ENCODE data around the gene NPAS3.

The NPAS3 gene

DNA sequence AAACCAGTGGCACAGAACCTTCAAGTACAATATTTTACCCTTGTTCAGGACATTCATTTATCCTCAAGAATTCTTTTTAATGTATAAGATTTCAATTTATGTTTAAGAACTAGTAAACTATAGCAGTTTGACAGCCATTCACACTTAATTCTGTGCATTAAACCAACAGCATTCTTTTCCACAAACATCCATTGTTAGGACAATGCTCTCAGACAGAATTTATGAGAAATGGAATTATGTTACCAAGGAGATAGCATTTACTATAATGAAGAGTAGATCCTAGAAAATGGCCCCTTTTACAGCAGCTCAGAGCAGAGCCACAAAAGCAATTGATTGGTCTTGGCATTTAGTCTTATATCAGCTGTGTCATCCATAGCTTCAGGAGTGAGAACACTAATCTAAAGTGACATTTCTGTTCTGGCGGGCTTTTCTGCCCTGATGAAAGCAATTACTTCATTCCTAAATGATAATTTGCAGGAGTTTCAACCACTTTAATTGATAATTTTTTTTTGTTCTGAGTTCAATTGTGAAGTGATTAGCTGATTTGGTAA lies 268.9 kb downstream of the NPAS3 start:
- Histone ChIP-seq H3K9ac (no peak overlapping the region), H3K27ac (no peak overlapping the region), H2AFZ (ENCODE audit: low read depth) (no peak overlapping the region), H4K20me1 (ENCODE audit: insufficient read depth) (no peaks in the 10 kb centered on the region), H3K27me3 (ENCODE audit: insufficient read depth, low read depth) (no peaks in the 10 kb centered on the region), H3K36me3 (ENCODE audit: insufficient read depth) (no peaks in the 10 kb centered on the region), H3K4me1 (ENCODE audit: low read depth, poor library complexity, severe bottlenecking) (no peaks in the 10 kb centered on the region), H3K79me2 (ENCODE audit: insufficient read depth, low read depth) (no peaks in the 10 kb centered on the region), H3K4me3 (IDR thresholded peaks at IDR 0.05; ENCODE audit: insufficient read depth, low read depth, low read length) (no peak overlapping the region), H3K4me2 (no peak overlapping the region)
- TF ChIP-seq CTCF (conservative IDR thresholded peaks at IDR 0.05; ENCODE audit: low read depth, low read length), result no peak

GRCh38 chr14:33210311-33210710 lies 271.6 kb downstream of the NPAS3 start:
- Histone ChIP-seq H4K20me1 (ENCODE audit: insufficient read depth) (no peaks in the 10 kb centered on the region), H3K4me1 (ENCODE audit: low read depth, poor library complexity, severe bottlenecking) (no peaks in the 10 kb centered on the region), H3K79me2 (ENCODE audit: insufficient read depth, low read depth) (no peaks in the 10 kb centered on the region), H2AFZ (ENCODE audit: low read depth) (no peak overlapping the region), H3K36me3 (ENCODE audit: insufficient read depth) (no peaks in the 10 kb centered on the region), H3K4me3 (IDR thresholded peaks at IDR 0.05; ENCODE audit: insufficient read depth, low read depth, low read length) (no peak overlapping the region), H3K27ac (no peak overlapping the region), H3K27me3 (ENCODE audit: insufficient read depth, low read depth) (no peaks in the 10 kb centered on the region), H3K4me2 (no peak overlapping the region), H3K9ac (no peak overlapping the region)
- TF ChIP-seq CTCF (conservative IDR thresholded peaks at IDR 0.05; ENCODE audit: low read depth, low read length), result no peak

- no peak for TF ChIP-seq CTCF (conservative IDR thresholded peaks at IDR 0.05; ENCODE audit: low read depth, low read length)
Measured at GRCh38 chr14:33218026-33218425, 279.3 kb downstream of the NPAS3 start.

GRCh38 chr14:33219957-33220356 lies 281.3 kb downstream of the NPAS3 start:
- Histone ChIP-seq H3K4me3 (IDR thresholded peaks at IDR 0.05; ENCODE audit: insufficient read depth, low read depth, low read length) (no peak overlapping the region), H4K20me1 (ENCODE audit: insufficient read depth) (no peaks in the 10 kb centered on the region), H3K27ac (no peak overlapping the region), H3K36me3 (ENCODE audit: insufficient read depth) (no peaks in the 10 kb centered on the region), H2AFZ (ENCODE audit: low read depth) (no peak overlapping the region), H3K27me3 (ENCODE audit: insufficient read depth, low read depth) (no peaks in the 10 kb centered on the region), H3K79me2 (ENCODE audit: insufficient read depth, low read depth) (no peaks in the 10 kb centered on the region), H3K4me1 (ENCODE audit: low read depth, poor library complexity, severe bottlenecking) (no peaks in the 10 kb centered on the region), H3K9ac (no peak overlapping the region), H3K4me2 (no peak overlapping the region)
- no peak for TF ChIP-seq CTCF (conservative IDR thresholded peaks at IDR 0.05; ENCODE audit: low read depth, low read length)

More at GRCh38 chr14:33218026-33218425, 279.3 kb downstream of the NPAS3 start:
- no peaks in the 10 kb centered on the region for H3K36me3 ChIP-seq (ENCODE audit: insufficient read depth)
- H3K4me2 ChIP-seq, result no peak overlapping the region
- H3K79me2 ChIP-seq (ENCODE audit: insufficient read depth, low read depth), result no peaks in the 10 kb centered on the region
- H3K27ac ChIP-seq, result no peak overlapping the region
- H4K20me1 ChIP-seq (ENCODE audit: insufficient read depth), result no peaks in the 10 kb centered on the region
- H3K27me3 ChIP-seq (ENCODE audit: insufficient read depth, low read depth), result no peaks in the 10 kb centered on the region
- no peak overlapping the region for H3K9ac ChIP-seq
- no peak overlapping the region for H3K4me3 ChIP-seq (IDR thresholded peaks at IDR 0.05; ENCODE audit: insufficient read depth, low read depth, low read length)
- no peaks in the 10 kb centered on the region for H3K4me1 ChIP-seq (ENCODE audit: low read depth, poor library complexity, severe bottlenecking)
- H2AFZ ChIP-seq (ENCODE audit: low read depth), result no peak overlapping the region
